HG02973 (cell line): ENCODE measurements around the gene CDC42EP2.

Experiments
- ATAC-seq: cut with Tn5 transposase; IDR thresholded peaks from one replicate; pipeline ENCODE4 v1.9.1; 2021; ENCODE audit warnings: moderate library complexity; ENCODE audit not compliant: unreplicated experiment

CDC42EP2 gene

GRCh38 chr11:65314501-65315203 lies at the start of gene CDC42EP2:
Gene CDC42EP2, plus strand, starts transcription at chr11:65314866. Its CDS starts 6,033 bp downstream, at chr11:65320899.
- no peak for ATAC-seq

DNA sequence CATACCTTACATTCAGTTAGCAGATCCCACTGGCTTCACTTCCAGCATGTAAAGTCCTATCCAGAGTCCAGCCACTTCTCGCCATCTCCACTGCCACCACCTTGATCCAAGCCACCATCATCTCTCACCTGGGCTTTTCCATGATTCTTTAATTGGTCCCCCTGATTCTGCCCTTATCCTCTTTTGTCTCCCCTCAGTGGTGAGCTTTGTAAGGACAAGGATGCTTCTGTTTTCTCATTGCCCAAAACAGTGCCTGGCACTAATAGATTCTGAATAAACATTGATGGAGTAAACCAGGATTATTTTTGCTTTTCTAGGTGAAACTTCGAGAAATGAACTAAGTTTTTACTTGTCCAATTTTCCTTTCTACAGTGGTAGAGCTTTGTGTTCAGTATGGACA lies 48.5 kb upstream of the CDC42EP2 start:
- no peak for ATAC-seq

DNA sequence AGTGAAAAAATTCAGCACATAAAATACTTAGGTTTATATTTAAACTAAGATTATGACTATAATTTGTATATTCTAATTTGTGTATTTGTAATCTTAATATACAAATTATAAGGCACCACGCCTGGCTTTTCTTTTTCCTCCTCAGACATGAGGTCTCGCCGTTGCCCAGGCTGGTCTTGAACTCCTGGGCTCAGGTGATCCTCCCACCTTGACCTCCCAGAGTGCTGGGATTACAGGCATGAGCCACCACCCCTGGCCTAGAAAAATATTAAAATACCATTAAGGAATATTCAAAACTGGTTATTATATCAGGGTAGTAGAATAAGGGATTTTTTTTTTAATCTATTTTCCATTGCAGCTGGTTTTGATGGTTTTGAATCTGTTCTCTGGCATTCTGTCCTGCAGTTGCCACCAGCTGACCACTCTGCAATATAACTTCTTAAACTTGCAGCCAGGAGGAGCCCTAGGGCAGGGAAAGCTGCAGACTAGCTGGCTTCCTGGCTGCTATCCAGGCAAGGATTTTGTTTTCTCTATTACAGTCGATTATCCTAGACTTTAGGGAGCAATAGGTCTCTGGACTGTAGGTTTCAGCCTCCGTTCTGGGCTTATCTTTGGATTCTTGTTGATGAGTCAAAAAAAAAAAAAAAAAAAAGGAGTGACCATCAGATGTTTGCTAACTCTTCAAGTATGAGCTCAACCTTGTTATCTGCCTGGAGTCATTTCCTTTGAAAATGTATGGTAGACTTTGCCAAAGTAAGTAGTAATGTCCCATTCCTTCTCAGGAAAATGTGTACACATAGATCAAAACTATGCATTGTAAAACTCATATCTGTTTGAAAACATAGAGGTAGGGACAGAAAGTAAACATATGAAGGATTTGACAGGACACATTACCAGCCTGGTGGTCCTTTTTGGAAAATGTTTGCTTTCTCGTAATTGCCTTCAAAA lies 39.7 kb upstream of the CDC42EP2 start:
- ATAC-seq = no peak

DNA sequence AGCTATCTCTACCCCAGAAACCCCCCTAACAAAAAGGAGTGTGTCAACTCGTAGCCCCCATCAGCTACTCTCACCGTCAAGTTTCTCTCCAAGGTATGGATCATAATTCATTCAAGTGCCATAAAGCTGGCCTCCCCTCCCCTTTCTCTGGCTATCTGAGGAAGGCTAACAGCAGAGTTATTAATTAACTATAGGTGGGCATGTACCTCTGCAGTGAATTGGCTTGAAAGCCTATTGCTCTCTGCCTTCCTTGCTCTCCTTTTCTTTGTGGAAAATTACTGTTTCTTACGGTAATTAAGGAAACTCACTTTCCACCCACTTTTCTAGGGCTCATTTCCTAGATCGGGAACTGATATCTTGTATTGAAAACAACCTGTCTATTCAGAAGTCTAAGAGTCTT lies 38.8 kb upstream of the CDC42EP2 start:
- ATAC-seq = no peak

GRCh38 chr11:65277631-65278277 lies 36.9 kb upstream of the CDC42EP2 start:
- ATAC-seq = no peak

- ATAC-seq = no peak
Measured at GRCh38 chr11:65278356-65278755, 36.3 kb upstream of the CDC42EP2 start.

- no peak for ATAC-seq
Measured at GRCh38 chr11:65279279-65279678, 35.4 kb upstream of the CDC42EP2 start.

- ATAC-seq = no peak
Measured at GRCh38 chr11:65279741-65280440, 34.8 kb upstream of the CDC42EP2 start.

DNA sequence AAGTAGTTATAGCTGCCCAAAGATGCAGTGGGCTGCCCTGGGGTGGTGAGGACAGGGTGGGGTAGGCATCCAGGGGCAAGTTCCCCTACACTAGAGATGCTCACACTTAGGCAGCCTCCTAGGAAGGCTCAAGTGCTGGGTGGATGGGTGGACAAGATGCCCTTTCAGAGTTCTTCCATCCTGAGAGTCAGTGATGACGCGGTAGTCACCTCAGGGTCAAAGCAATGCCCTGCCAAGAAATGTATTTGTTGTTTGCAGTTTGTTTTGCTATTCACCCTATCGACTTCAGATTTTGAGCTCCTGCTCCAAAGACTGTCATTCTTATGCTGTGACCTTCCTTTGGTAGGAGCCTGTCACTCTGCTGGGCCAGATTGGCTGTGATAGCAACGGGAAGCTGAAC lies 34.0 kb upstream of the CDC42EP2 start:
- no peak for ATAC-seq

- no peak for ATAC-seq
Measured at GRCh38 chr11:65286686-65287085, 28.0 kb upstream of the CDC42EP2 start.

DNA sequence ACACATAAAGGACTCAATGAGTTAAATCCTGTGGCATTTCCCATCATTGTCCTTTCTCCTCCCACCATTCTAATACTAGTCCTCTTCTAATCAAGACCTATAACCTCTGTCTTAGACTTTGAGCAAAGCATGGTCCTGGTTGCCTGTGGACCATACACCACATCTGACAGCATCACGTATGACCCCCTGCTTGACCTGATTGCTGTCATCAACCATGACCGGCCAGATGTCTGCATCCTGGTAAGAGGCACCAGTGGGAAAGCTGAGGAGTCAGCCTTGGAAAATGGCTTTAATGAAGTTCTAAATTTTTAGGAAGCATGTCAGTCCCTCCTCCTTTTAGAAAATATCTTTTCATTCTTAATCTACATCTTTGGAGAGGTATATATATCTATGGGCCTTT lies 27.1 kb upstream of the CDC42EP2 start:
- ATAC-seq = no peak

DNA sequence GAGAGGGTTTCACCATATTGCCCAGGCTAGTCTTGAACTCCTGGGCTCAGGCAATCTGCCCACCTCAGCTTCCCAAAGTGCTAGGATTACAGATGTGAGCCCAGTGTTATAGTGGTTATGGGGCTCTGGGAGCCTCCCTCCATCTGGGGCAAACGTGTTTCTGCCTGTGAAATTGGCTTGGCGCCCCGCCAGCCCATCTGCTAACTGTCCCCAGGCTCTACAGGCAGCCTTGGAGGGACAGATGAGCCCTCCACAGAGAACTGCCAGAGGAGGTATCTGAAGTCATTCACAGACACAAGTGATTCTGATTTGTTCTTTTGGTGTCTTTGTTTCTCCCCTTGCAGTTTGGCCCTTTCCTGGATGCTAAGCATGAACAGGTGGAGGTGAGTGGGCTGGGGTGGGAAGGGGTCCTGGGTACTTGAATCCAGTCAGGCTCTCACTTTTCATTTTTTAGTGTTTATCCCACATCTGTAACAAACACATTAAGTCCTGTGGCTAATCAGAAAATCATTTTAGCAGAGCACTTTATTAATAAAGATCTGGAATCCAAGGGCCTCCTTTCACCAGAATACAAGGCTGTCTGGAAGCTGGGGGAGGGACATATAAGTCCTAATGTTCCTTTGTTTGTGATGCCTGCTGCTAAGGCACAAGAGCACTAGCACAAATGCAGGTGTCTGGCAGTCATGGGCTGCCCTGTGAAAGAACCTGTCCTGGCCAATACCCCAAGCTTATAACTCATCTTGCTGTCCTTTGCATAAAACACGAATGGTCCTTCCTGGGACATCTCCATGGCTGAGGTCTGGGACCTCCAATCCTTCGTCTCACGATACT lies 25.7 kb upstream of the CDC42EP2 start:
- ATAC-seq = no peak

- no peak for ATAC-seq
Measured at GRCh38 chr11:65290448-65291165, 24.1 kb upstream of the CDC42EP2 start.

GRCh38 chr11:65291613-65292012 lies 23.1 kb upstream of the CDC42EP2 start:
- no peak for ATAC-seq

DNA sequence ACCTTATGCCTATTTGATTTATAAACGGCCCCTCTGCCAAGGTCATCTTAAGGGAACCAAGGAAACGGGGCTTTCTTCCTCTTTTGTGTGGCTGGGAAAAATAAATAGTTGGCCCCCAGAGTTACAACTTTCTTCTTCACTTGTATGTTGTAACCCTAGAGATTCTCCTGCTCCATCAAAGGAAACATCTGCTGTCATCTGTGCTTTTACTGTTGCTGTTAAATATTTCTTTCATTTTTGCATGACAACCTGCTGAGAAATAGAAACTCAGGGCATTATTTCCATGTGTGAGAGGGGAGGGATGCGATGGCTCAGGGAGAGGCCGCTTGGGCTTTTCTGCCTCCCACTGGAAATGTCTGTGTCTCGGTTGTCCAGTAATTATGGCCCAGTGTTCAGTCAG lies 21.8 kb upstream of the CDC42EP2 start:
- ATAC-seq = no peak

DNA sequence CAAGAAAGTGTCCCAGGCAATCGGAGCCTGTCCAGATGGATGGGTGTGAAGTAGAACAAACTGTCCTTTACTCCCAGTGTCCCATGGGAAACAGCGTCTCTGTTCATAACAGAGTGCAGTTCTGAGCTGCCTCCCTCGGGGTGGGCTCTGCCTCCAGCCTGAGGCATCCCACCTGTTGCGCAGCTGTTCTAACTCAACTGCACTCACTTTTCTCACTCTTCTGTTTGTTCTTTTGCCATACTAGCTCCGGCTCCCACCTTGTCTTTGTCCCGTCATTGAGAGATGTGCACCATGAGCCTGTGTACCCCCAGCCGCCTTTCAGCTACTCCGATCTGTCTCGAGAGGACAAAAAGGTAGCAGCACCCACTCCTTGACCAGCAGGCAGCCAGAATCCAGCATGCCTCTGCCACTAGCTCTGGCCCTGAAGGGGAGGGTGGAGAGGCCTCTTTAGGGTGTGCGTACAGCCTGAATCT lies 20.7 kb upstream of the CDC42EP2 start:
- ATAC-seq = no peak

DNA sequence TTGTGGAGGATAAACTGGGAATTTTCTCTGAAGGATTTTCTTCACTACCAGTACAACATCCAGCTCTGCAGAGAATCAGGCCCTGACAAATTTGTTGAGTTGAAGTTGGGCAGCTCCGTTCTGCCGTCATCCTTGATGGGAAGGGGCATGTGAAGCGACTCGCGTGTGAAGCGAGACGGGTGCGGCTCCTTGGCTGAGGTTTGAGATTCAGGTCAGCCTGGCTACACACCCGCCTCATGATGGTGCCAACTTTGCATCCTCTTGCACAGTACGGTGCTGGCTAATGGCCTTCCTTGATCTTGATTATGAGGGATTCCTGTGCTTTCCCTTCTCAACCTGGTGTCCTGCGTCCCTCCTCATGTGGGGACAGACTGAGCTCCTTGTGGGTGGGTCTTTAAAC lies 19.7 kb upstream of the CDC42EP2 start:
- ATAC-seq = no peak

GRCh38 chr11:65295571-65296341 lies 18.9 kb upstream of the CDC42EP2 start:
- no peak for ATAC-seq
